Epidermal melanocyte (primary cell): ENCODE measurements around the gene GRIP2.

Experiments used
- DNase-seq: peaks from one replicate; pipeline ENCODE4 v3.0.0; 2011; ENCODE audit warnings: low spot score; ENCODE audit not compliant: insufficient read length

The GRIP2 gene

GRCh38 chr3:14562121-14562890 is 22.2 kb upstream of the GRIP2 start:
- no peak for DNase-seq

GRCh38 chr3:14561051-14561960 is 21.2 kb upstream of the GRIP2 start:
- DNase-seq, result no peak

- no peak for DNase-seq
Observed at GRCh38 chr3:14560110-14560509, 20.0 kb upstream of the GRIP2 start.

- DNase-seq, result no peak
Observed at GRCh38 chr3:14558029-14558428, 17.9 kb upstream of the GRIP2 start.

- no peak for DNase-seq
Observed at GRCh38 chr3:14555835-14556234, 15.7 kb upstream of the GRIP2 start.

- DNase-seq, result no peak
Observed at GRCh38 chr3:14554715-14555114, 14.6 kb upstream of the GRIP2 start.

GRCh38 chr3:14553871-14554270 is 13.7 kb upstream of the GRIP2 start:
- no peak for DNase-seq

GRCh38 chr3:14552717-14553116 is 12.6 kb upstream of the GRIP2 start:
- DNase-seq, result no peak

GRCh38 chr3:14552041-14552648 is 12.0 kb upstream of the GRIP2 start:
- DNase-seq, result no peak

GRCh38 chr3:14550651-14551611 is 10.8 kb upstream of the GRIP2 start:
- no peak for DNase-seq

- DNase-seq, result no peak
Observed at GRCh38 chr3:14550181-14550580, 10.0 kb upstream of the GRIP2 start.

- no peak for DNase-seq
Observed at GRCh38 chr3:14549256-14549919, 9.2 kb upstream of the GRIP2 start.

GRCh38 chr3:14548321-14548729 is 8.2 kb upstream of the GRIP2 start:
- peak; percentile 40 for DNase-seq

GRCh38 chr3:14547693-14548092 is 7.6 kb upstream of the GRIP2 start:
- DNase-seq, result no peak

GRCh38 chr3:14546041-14546440 is 5.9 kb upstream of the GRIP2 start:
- DNase-seq, result no peak

- no peak for DNase-seq
Observed at GRCh38 chr3:14545251-14545635, 5.1 kb upstream of the GRIP2 start.

- no peak for DNase-seq
Observed at GRCh38 chr3:14544282-14545250, 4.4 kb upstream of the GRIP2 start.

GRCh38 chr3:14543446-14543845 is 3.3 kb upstream of the GRIP2 start:
- no peak for DNase-seq

- no peak for DNase-seq
Observed at GRCh38 chr3:14542656-14543055, 2.5 kb upstream of the GRIP2 start.
